ENCODE results near the gene PPP3CA.

GRCh38 chr4:101252721-101253120 lies 94.6 kb downstream of the PPP3CA start:
- TF ChIP-seq CTCF (conservative IDR thresholded peaks at IDR 0.05 in 1 of 2, IDR thresholded peaks at IDR 0.05 in 1 of 2; ENCODE audit: low read depth in 1 of 2, low read length in 2 of 2) (no peak), EZH2 (IDR thresholded peaks at IDR 0.05; ENCODE audit: low read length, missing control alignments) (no peak)
